ENCODE measurements around the gene SKAP2. TPM values are rescaled to one million over a fixed set of nuclear protein-coding genes. Genes with fewer than 3 reads are reported as not detected.
A peak's percentile ranks its signal among the peaks of the same experiment; 100 is the strongest.

SKAP2 gene
- polyA plus RNA-seq, 3 donors: 19.2 to 204 (median 158) TPM

DNA sequence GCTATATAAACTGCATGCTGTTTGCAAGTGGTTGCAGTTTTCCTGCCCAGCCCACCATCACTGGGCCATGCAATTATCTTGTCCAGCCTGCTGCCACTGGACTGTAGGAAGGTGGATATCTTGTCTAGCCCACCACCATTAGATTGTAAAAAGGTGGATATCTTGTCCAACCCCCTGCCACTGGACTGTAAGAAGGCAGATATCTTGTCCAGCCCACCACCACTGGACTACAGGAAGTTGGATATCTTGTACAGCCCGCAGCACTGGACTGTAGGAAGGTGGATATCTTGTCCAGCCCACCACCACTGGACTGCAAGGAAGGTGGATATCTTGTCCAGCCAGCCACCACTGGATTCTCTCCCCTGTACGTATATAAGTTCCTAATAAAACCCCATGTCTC is 69.8 kb downstream of the SKAP2 start:
- Mint-ChIP-seq H3K27me3 (ENCODE audit: low read depth in 3 of 3) (peaks cover 0 to 1% (median 0%) of the 10 kb centered on the region in 3 donors), H3K36me3 (peaks cover 21% of the 10 kb centered on the region in 2 donors), H3K9me3 (no peaks in the 10 kb centered on the region), H3K4me1 (no peaks in the 10 kb centered on the region), H3K27ac (peak overlapping the region in 1 of 7 donors; percentile 22), H3K4me3 (no peak overlapping the region)
- Histone ChIP-seq H2AFZ (ENCODE audit: insufficient read depth, low read depth, low read length, poor library complexity, severe bottlenecking) (no peak overlapping the region), H3K9me3 (replicated peaks in 1 of 2; ENCODE audit: control insufficient read depth in 1 of 2, insufficient read depth in 1 of 2, low read length in 2 of 2) (no peaks in the 10 kb centered on the region), H3K27me3 (ENCODE audit: control insufficient read depth in 2 of 2, insufficient read depth in 2 of 2, low read length in 2 of 2) (no peaks in the 10 kb centered on the region), H4K20me1 (ENCODE audit: insufficient read depth, low read length) (peaks cover 80% of the 10 kb centered on the region), H3K4me2 (replicated peaks; ENCODE audit: extremely low read depth, low read length, poor library complexity, severe bottlenecking) (no peak overlapping the region), H3K79me2 (ENCODE audit: insufficient read depth, low read length) (peaks cover 9% of the 10 kb centered on the region), H3K4me1 (ENCODE audit: control insufficient read depth in 1 of 2, insufficient read depth in 2 of 2, low read length in 2 of 2) (no peaks in the 10 kb centered on the region), H3K36me3 (replicated peaks in 1 of 2; ENCODE audit: control insufficient read depth in 1 of 2, insufficient read depth in 2 of 2, low read length in 2 of 2) (peaks cover 5 to 16% of the 10 kb centered on the region in 2 donors), H3K9ac (ENCODE audit: insufficient read depth, low read length, poor library complexity, severe bottlenecking) (no peak overlapping the region), H3K4me3 (replicated peaks in 1 of 3; ENCODE audit: low read depth in 2 of 3, low read length in 3 of 3) (no peak overlapping the region), H3K27ac (ENCODE audit: low read depth in 1 of 2, low read length in 2 of 2) (no peak overlapping the region)
- WGBS (ENCODE audit: insufficient coverage): no CpG with 5 or more reads among the region's 2 CpGs
- TF ChIP-seq, protein P1, sequence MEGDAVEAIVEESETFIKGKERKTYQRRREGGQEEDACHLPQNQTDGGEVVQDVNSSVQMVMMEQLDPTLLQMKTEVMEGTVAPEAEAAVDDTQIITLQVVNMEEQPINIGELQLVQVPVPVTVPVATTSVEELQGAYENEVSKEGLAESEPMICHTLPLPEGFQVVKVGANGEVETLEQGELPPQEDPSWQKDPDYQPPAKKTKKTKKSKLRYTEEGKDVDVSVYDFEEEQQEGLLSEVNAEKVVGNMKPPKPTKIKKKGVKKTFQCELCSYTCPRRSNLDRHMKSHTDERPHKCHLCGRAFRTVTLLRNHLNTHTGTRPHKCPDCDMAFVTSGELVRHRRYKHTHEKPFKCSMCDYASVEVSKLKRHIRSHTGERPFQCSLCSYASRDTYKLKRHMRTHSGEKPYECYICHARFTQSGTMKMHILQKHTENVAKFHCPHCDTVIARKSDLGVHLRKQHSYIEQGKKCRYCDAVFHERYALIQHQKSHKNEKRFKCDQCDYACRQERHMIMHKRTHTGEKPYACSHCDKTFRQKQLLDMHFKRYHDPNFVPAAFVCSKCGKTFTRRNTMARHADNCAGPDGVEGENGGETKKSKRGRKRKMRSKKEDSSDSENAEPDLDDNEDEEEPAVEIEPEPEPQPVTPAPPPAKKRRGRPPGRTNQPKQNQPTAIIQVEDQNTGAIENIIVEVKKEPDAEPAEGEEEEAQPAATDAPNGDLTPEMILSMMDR (IDR thresholded peaks at IDR 0.05): no peak
- intact Hi-C loops (cut with micrococcal nuclease): no loop called here
- DNase-seq: no peak

DNA sequence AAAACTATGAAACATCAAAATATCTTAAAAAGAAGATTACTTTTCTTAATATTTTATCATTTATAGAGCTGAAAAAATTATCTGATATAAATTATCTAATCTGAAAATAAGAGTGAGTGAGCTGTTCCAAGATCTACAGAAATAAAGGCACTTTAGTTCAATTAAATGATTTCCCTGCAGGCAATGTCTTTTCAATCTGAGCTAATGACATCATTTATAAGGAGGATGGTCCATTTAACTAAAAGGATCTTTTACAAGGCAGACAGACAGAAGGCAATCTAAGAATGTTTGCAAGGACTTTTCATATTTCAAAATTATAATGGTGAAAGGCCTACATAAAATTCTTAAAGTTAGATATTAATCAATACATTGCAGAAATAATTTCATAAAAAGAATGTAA is 71.8 kb downstream of the SKAP2 start:
- Histone ChIP-seq H3K36me3 (replicated peaks in 1 of 2; ENCODE audit: control insufficient read depth in 1 of 2, insufficient read depth in 2 of 2, low read length in 2 of 2) (peaks cover 5 to 22% of the 10 kb centered on the region in 2 donors), H3K79me2 (ENCODE audit: insufficient read depth, low read length) (peaks cover 4% of the 10 kb centered on the region), H3K27me3 (ENCODE audit: control insufficient read depth in 2 of 2, insufficient read depth in 2 of 2, low read length in 2 of 2) (no peaks in the 10 kb centered on the region), H3K4me2 (replicated peaks; ENCODE audit: extremely low read depth, low read length, poor library complexity, severe bottlenecking) (no peak overlapping the region), H3K9ac (ENCODE audit: insufficient read depth, low read length, poor library complexity, severe bottlenecking) (no peak overlapping the region), H3K9me3 (replicated peaks in 1 of 2; ENCODE audit: control insufficient read depth in 1 of 2, insufficient read depth in 1 of 2, low read length in 2 of 2) (no peaks in the 10 kb centered on the region), H2AFZ (ENCODE audit: insufficient read depth, low read depth, low read length, poor library complexity, severe bottlenecking) (no peak overlapping the region), H3K27ac (ENCODE audit: low read depth in 1 of 2, low read length in 2 of 2) (no peak overlapping the region), H4K20me1 (ENCODE audit: insufficient read depth, low read length) (peaks cover 75% of the 10 kb centered on the region), H3K4me3 (replicated peaks in 1 of 3; ENCODE audit: low read depth in 2 of 3, low read length in 3 of 3) (no peak overlapping the region), H3K4me1 (ENCODE audit: control insufficient read depth in 1 of 2, insufficient read depth in 2 of 2, low read length in 2 of 2) (no peaks in the 10 kb centered on the region)
- peaks cover 17 to 22% of the 10 kb centered on the region in 2 donors for H3K36me3 Mint-ChIP-seq
- intact Hi-C loops (cut with micrococcal nuclease): no loop called here
- TF ChIP-seq, protein P1 (IDR thresholded peaks at IDR 0.05): no peak
- no peak for DNase-seq
- no peaks in the 10 kb centered on the region for H3K4me1 Mint-ChIP-seq
- no peak overlapping the region for H3K27ac Mint-ChIP-seq
- H3K4me3 Mint-ChIP-seq: no peak overlapping the region
- peaks cover 0 to 1% (median 0%) of the 10 kb centered on the region in 3 donors for H3K27me3 Mint-ChIP-seq (ENCODE audit: low read depth in 3 of 3)
- H3K9me3 Mint-ChIP-seq: no peaks in the 10 kb centered on the region

All from CD14-positive monocyte (primary cell).